Measurements from ENCODE around the gene OXCT1.
"Not testable (repeated sequence)": the region's sequence is repeated elsewhere in the genome, so short reads cannot be mapped to it uniquely, and the experiment has no call there.

OXCT1 gene

GRCh38 chr5:41871852-41872251, 1.6 kb upstream of the OXCT1 start:
- DNase-seq: no peak

GRCh38 chr5:41870627-41871048, 413 bp upstream of the OXCT1 start:
- DNase-seq: no peak

GRCh38 chr5:41869151-41869723, 988 bp downstream of the OXCT1 start:
- no peak for DNase-seq

- no peak for DNase-seq
These were observed 6.2 kb downstream of the OXCT1 start for GRCh38 chr5:41863871-41864486.

GRCh38 chr5:41858890-41859289, 11.3 kb downstream of the OXCT1 start:
- DNase-seq: no peak

GRCh38 chr5:41857989-41858388, 12.2 kb downstream of the OXCT1 start:
- DNase-seq: no peak

GRCh38 chr5:41856644-41857491, 13.4 kb downstream of the OXCT1 start:
- DNase-seq: peak; percentile 46

GRCh38 chr5:41852293-41852692, 17.9 kb downstream of the OXCT1 start:
- DNase-seq: no peak

GRCh38 chr5:41851116-41851515, 19.1 kb downstream of the OXCT1 start:
- DNase-seq: no peak

- no peak for DNase-seq
These were observed 21.2 kb downstream of the OXCT1 start for GRCh38 chr5:41848983-41849382.

- not testable (repeated sequence) for DNase-seq
These were observed 24.5 kb downstream of the OXCT1 start for GRCh38 chr5:41845751-41846150.

GRCh38 chr5:41844502-41844901, 25.7 kb downstream of the OXCT1 start:
- no peak for DNase-seq

- peak; percentile 72 for DNase-seq
These were observed 26.5 kb downstream of the OXCT1 start for GRCh38 chr5:41843456-41844370.

- DNase-seq: no peak
These were observed 27.4 kb downstream of the OXCT1 start for GRCh38 chr5:41842777-41843176.

GRCh38 chr5:41841325-41841724, 28.9 kb downstream of the OXCT1 start:
- no peak for DNase-seq

GRCh38 chr5:41840251-41840650, 30.0 kb downstream of the OXCT1 start:
- DNase-seq: no peak

- no peak for DNase-seq
These were observed 32.4 kb downstream of the OXCT1 start for GRCh38 chr5:41837793-41838192.

GRCh38 chr5:41835645-41836044, 34.6 kb downstream of the OXCT1 start:
- no peak for DNase-seq

- no peak for DNase-seq
These were observed 35.7 kb downstream of the OXCT1 start for GRCh38 chr5:41834506-41834905.

GRCh38 chr5:41832430-41832829, 37.8 kb downstream of the OXCT1 start:
- no peak for DNase-seq

GRCh38 chr5:41831155-41831554, 39.1 kb downstream of the OXCT1 start:
- DNase-seq: no peak

- no peak for DNase-seq
These were observed 42.4 kb downstream of the OXCT1 start for GRCh38 chr5:41827792-41828191.

- no peak for DNase-seq
These were observed 48.2 kb downstream of the OXCT1 start for GRCh38 chr5:41822036-41822435.

Measured in NCI-H2081 treated with DMSO at 0.1 percent for 48 hours (cell line).